ENCODE data around the gene CAPN9. TPM values are rescaled to one million over a fixed set of nuclear protein-coding genes. Genes with fewer than 3 reads are reported as not detected.

The CAPN9 gene
- polyA plus RNA-seq, 1 donor, result 1.4 TPM

DNA sequence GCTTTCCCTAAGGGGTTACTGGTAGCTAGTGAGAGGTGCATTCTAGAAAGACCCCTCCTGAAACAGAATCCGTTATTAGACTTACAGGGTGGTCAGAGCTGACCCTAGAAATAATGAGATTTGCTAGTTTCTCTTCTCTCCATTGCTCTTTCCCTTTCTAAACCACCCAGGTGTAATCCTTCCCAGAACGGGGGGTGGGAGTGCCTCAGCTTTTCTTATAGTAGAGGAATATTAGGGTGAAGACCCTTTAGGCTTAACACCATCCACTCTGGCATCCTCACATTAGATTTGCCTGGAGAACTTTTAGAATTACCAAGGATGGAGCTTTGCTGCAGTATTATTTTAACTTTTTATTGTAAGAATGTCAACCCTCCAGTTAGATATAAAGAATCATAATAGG, 49.4 kb downstream of the CAPN9 start:
- no peak for DNase-seq

- DNase-seq, result no peak
These were observed 50.3 kb downstream of the CAPN9 start for GRCh38 chr1:230797376-230797920.

- peak; percentile 63 for DNase-seq
These were observed 50.8 kb downstream of the CAPN9 start for GRCh38 chr1:230797942-230798365.

DNA sequence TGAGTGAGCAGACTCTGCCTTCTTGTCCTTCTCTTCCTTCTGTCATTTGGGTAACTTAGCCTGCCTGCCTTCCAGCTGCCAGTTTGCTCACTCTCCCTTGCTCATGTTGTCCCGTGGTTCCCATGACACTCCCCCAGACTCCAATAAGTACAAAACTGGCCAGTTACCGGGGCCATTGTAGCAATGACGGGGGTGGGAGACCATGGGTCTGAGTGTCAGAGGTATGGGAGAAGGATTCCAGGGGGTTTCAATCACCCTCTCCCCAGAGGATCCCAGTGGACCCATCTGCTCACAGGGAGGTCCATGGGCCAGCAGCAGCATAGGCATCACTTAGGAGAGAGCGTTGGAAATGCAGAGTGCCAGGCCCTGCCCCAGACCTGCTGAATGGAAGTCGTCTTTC, 51.3 kb downstream of the CAPN9 start:
- no peak for DNase-seq

DNA sequence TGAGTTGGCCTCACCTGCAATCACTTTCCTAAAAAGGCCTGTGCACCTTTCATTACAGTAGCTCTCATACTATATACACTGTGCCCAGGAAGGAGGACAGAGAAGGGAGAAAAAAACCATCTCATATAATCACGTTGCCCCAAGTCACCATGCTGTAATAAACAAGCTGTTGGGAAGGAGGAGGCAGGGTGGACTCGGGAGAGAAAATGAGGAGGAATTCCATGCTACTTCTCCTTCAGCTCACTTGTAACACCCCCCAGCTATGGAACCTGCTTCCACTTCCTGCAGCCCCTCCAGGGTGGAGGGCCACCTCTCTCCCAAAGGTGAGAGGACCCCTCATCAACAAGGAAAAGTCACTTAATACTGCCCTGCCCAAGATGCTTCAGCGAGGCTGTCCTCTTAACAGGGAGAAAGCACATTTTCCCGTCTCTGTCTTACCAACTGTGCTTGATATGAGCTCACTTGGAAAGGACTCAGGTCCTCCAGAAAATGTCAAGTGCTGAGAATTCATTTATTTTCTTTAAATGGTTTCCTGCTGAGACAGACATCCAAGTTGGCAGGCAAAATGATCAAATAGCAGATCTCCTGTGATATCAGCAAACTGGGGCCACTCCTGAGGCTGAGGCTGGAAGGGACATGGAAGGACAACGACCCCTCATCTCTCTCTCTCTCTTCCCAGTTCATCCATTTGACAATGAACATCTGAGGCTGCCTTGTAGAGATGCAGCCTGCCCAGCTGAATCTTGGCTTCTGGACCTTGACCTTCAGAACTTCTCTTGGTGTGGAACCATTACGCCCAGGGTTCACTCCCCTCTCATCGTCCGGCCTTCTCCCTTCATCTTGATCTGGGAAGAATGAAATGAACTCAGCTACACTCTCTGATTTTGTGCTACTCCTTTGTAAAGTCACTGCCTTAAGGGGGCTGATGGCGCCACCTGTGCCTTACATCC, 54.0 kb downstream of the CAPN9 start:
- no peak for DNase-seq

DNA sequence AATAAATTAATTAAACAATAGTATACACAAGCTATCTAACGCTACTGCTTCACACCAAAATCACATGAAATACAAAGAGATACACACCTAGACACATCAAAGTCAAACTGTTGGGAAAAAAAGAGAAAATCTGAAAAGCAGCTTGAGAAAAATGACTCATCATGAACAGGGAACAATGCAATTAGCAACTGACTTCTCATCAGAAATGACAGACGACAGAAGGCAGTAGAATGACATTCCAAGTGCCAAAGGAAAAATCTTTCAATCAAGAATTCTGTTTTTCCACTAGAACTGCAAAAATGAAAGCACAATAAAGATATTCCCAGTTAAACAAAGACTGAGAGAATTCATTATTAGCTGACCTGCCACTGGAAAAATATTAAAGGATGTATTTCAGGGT, 57.2 kb downstream of the CAPN9 start:
- no peak for DNase-seq

- no peak for DNase-seq
These were observed 59.4 kb downstream of the CAPN9 start for GRCh38 chr1:230806552-230806951.

- DNase-seq, result no peak
These were observed 59.8 kb downstream of the CAPN9 start for GRCh38 chr1:230807029-230807428.

- no peak for DNase-seq
These were observed 60.5 kb downstream of the CAPN9 start for GRCh38 chr1:230807561-230808280.

GRCh38 chr1:230808281-230808872, 61.2 kb downstream of the CAPN9 start:
- DNase-seq, result no peak

DNA sequence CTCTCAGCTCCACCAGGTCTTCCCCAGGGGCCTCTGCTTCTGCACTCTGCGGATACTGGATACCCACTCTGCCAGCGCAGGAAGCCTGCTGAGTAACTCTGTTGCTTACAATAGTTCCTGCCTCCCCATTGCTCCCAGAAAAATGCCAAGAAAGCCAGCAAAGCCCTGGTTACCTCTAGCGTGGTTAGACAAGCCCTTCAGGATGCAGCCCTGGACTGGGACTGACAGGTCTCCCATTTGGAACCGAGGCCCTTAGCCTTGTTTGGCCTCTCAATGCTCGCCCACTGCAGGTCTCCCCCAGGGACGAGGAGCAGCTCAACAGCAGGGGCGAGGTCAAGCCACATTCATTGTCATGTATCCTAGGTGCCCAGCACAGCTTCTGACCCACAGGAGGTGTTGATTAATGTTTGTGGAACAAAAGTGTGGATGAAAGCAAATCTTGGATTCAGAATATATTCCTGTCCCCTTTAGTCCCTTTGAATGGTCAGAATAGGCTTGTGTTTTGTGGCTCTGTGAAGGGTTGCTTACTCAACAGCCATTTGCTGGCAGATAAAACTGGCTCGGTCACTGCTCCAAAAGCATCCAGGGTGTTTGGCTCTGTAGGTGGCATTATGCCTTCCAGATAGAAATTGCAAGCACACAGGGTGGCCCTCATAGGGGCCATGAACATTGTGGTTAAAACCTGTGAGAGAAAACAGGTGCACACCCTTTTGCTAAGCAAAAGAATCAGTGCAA, 62.2 kb downstream of the CAPN9 start:
- DNase-seq, result no peak

DNA sequence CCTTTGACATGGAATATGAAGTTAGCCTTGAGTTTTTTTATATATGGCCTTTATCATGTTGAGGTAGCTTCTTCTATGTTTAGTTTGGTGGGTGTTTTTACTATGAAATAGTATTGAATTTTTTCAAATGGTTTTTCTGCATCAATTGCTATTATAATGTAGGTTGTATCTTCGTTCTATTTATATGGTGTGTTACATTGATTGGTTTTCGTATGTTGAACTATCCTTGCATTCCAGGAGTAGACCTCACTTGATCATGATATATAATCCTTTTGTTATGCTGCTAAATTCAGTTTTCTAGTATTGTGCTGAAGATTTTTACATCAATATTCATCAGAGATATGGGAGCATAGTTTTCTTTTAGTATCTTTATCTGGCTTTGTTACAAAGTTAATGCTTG, 65.4 kb downstream of the CAPN9 start:
- DNase-seq, result no peak

DNA sequence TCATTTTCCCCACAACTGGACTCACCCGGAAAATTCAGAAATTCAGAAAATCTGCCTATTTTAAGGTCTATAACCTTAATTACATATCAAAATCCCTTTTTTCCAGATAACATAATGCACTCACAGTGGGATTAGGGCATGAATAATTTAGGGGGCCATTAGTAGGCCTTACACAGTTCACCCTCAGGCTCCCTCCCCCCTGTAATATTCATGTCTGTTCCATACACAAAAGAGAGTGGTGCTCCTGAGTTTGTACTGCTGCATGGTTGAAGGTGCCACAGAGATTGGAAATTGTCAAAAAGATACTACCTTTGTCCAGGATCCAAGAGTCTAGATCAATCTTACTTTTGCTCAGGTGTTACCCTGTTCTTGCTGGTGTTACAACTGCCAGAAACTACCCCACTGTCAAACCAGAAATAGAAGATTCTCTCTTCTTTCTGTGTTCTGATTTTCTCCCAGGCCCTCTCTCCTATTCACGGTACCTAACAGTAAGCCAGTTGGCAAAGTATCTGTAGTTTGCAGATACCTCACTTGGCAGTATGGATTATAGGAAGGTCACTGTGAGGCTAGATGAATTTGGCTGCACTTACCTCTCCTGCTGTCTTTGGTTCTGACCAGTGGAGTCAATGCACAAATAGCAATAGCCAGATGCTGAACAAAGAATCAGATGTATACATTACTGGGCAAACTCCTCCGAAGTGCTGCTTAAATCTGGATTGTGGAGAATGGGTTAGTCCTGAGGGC, 67.9 kb downstream of the CAPN9 start:
- no peak for DNase-seq

GRCh38 chr1:230816018-230816417, 68.8 kb downstream of the CAPN9 start:
- no peak for DNase-seq

DNA sequence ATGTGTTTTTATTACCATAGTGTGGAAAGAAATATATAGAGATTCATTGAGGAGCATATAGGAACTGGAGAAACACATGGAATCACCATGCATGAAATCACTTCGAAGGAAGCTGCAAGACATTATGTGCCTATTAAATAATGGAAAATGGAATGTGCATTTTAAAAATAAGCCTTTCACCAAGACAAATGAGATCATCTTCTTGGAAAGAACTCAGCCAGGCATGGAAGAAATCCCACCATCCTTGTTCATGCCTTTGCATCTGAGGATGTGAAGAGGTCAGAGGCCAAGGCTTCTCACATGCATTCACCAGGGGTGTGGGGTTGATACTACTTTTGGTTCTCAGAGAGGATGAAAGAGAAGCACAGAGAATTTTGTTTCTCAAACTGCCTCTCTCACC, 71.2 kb downstream of the CAPN9 start:
- no peak for DNase-seq

- no peak for DNase-seq
These were observed 71.7 kb downstream of the CAPN9 start for GRCh38 chr1:230818901-230819300.

DNA sequence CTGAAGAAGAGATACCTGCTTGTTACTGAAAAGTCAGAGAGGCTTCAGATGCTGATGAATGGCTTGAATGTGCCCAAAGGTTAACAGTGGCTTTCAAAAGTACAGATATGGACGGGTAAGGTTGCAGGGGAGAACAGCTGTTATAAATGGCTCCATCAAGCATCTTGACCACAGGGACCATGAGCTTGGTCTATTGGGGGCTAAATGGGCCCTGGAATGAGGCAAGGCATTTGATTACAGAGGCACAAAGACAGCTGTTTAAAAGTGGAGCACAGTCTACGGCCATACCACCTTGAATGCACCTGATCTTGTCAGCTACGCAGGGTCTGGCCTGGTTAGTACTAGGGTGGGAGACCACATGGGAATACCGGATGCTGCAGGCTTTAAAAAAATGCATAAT, 72.8 kb downstream of the CAPN9 start:
- DNase-seq, result no peak

GRCh38 chr1:230820568-230820967, 73.4 kb downstream of the CAPN9 start:
- DNase-seq, result no peak

DNA sequence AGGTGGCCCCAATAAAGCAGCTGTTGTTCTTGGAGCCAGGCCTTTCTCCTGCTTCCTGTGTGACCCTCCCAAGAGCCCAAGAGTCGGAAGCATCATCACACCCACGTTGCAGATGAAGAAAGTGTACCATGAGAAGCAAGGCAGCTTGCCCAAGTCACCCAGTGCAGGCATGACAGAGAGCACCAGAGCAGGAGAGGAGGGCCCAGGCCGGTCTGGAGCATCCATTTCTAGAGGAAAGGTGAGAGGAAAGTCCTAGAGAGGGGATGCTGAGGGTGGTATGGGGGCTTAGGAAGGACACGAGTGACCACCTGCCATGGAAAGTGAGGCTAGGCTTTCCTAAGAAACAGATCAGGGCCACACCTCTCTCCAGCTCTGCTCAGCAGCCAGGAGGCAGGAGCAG, 74.2 kb downstream of the CAPN9 start:
- no peak for DNase-seq

DNA sequence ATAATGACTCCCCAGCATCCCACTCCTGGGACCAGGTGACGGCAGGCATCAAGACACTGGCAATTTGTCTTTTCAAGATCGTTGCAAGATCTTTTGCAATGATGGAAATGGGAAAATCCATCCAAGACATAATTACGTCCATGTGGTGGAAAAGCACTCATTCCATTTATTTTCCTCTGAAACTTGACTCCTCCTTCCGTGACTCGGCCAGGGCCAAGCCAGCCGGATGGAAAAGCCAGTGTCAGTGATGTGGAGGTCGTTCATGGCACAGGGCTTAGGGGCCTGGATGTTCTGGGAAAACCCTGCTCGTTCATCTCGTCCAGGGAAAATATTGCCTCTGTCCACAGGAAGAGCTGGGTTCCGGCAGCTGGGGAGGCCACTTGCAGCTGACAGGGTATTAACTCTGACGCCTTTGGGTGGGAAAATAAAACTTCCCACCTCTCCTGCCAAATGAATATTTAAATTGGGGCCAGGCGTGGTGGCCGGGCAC, 74.9 kb downstream of the CAPN9 start:
- no peak for DNase-seq

GRCh38 chr1:230823426-230823825, 76.2 kb downstream of the CAPN9 start:
- no peak for DNase-seq

Measured in left kidney (tissue), 2 donors.